GM19395 (cell line): ENCODE results near the gene FXYD6.
"Not testable (repeated sequence)": the region's sequence is repeated elsewhere in the genome, so short reads cannot be mapped to it uniquely, and the experiment has no call there.

Source experiments
- ATAC-seq: cut with Tn5 transposase; IDR thresholded peaks from one replicate; pipeline ENCODE4 v1.9.1; 2021; ENCODE audit warnings: mild to moderate bottlenecking, moderate library complexity; ENCODE audit not compliant: unreplicated experiment

The FXYD6 gene

GRCh38 chr11:117819096-117820040, 57.1 kb downstream of the FXYD6 start:
- ATAC-seq, result no peak

DNA sequence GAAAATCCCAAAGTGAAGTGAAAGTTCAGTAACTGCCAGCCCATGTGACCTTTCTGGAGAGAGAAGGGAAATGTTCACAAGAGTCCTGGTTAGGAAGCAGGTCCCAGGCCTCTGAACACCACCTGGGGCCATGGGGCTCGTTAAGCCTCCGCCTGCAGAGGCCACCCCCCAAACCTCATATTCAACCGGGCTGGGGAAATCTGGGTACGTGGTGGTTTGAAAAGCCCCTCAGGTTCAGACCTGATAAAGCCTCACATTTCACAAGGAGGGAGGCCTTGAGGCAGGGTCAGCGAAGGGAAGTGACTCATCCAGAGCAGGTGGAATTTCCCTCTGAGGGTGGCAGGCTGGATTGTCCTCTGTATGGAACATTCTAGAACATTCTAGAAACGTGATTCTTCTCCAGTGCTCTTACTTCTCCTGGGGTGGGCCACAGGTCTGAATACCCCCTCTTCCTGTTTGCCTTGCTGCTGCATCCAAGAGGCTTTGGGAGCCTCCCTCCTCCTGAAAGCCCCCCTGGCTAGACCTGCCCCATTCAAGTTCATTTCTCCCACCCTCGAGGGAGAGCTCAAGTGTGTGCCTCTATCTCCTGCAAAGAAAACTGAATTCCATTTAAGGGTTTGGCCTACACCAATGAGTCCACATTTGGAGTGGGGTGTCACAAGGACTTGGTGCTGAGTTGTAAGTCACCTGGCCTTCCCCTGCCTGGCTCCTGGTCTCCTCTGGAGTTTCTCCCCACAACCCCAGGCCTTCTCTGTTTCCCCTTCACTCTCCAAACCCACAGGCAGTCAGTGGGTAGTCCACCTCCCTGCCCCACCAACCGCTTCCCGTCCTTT, 58.2 kb downstream of the FXYD6 start:
- no peak for ATAC-seq

DNA sequence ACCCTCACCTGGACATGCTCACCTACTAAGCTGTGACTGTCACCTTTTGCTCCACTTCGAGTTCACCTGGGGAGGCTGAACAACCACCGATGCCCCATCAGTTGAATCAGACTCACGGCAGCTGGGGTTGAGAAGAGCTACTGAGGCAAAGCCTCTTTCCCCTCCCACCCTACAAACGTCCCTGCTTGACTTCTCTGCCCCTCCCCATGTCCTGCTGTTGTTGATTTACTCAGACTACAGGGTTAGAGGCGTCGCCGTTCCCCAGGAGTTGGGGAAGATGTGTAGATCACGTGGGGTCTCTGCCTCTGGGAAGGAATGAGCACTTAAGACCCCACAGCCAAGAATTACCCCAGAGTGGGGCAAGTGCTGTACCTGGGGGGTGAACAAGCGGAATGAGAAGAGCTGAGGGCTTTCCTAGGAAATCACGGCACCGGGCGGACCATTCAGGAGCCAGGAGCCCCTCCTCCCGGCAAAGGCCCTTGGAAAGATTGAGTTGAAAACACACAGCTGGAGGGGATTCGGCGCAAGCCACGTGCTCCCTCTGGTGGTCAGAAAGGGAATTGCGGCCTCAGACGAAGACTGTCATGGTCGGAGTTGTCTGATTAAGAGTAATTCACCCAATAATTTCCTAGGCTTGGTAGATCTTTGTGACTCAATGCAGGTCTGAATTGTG, 59.0 kb downstream of the FXYD6 start:
- ATAC-seq, result no peak

DNA sequence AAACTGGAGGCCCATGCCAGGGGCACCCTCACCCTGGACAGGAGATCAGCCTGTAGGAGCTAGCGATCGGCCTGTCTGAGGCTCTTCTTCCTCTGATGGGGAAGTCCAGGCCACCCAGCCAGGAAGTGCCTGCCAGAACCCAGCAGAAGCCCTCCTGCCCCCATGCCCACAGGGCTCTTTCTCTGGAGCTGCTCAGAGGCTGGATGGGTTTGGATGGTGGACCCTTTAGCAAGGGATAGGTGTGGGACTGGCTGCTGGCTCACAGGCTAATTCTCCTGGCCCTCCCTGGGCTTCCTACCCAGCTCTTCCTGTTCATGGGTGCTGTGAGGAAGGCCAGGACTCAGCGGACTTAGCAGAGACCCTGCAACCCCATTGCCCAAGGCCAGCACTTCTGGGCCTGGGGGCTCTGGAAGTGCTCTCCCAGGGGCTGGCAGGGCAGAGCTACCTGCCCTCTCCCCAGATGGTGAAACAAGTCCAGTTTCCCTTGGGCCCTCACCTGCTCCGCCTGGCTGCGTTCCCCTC, 59.6 kb downstream of the FXYD6 start:
- ATAC-seq, result no peak

DNA sequence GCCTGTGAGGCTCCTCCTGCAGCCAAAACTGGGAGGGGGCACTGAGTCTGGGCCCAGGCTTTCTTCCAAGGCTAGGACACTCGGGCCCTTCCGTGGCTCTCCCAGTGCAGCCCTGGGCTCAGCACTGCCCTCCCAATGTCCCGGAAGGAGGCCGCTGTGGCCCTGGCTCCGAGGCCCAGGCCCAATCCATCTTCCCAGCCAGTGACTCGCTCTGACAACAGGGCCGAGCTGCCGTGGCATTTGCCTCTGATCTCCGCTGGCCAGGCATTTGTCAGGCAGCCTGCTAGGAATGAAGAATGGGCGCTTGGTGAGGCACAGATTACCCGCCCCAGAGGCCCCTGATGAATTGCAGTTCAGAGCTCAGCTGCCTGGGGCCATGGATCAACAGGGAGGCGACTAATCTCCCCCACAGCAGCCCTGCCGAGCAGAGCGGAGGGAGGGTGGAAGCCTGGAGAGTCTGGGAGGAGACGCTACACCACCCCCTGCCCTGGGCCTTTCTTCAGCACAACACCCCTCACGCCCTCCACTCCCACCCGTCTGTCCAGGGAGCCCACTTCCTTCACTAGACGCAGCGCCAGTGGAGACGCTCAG, 60.2 kb downstream of the FXYD6 start:
- ATAC-seq, result no peak

DNA sequence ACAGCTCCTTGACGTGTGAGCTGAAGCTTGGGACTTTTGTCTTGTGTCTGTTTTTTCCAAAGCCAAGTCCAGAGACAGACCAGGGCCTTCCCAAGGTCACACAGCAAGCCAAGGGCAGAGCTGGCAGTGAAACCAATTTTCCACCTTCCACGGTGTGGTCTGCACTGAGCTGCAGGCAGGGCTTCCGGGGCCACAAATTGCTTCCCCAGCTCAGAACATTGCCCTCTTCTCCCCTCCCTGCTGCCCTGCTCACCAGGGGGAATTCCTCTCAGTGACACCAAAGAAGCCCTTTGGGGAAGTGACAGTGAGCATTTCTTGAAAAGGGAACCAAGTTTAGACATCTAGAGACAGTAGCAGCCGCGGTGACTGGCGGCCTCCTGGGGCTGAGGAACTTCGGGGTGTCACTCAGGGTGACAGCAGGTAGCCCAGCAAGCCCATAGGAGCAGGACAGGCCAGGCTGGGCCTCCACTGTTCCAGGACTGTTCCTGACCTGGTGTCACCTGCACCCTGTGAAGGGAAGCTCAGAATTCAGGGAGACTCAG, 61.1 kb downstream of the FXYD6 start:
- ATAC-seq, result peak; percentile 65

DNA sequence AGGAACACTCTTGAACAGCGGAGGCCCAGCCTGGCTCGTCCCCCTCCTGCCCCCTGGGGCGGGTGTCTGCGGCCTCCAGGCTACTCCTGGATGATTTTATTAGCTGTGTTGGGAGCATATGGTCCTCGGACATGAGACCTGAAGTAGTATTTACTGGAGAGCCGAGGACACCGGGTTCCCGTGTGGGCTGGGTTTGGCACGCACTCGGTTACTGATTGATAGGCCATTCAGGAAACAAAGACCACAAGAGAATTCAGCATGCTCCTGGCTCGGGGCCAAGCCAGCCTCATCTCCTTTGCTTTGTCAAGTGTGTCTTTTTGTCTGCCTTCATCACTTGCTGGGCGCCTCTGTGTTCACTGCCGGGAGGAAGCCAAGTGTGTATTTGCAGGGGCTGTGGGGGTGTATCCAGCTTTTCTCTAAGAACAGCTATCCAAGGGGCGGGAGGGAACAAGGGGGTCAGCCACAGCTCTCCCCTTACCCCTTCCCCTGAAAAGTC, 61.6 kb downstream of the FXYD6 start:
- peak; percentile 46 for ATAC-seq

DNA sequence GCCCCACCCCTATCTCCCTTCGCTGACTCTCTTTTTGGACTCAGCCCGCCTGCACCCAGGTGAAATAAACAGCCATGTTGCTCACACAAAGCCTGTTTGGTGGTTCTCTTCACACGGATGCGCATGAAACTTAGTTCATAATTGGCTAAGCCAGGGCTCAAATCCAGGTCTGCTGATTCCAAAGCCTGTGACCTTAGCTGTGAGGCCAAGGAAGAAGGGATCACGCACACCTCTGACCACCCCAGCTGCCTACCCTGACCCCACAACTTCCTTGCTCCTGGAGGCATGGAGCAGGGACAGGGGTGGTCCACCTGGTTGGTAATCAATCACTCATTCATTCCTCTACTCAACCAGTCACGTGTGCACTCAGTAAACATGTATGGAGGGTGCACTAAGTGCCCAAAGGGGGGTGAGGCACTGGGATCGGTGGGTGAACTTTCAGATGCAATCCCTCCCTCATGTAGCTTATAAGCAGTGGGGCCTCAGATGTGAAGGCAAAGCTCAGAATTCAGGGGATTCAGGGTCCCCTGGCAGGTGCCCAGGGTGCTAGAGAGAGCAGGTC, 62.2 kb downstream of the FXYD6 start:
- ATAC-seq, result peak; percentile 16

GRCh38 chr11:117810056-117810451, 66.4 kb downstream of the FXYD6 start:
- not testable (repeated sequence) for ATAC-seq

DNA sequence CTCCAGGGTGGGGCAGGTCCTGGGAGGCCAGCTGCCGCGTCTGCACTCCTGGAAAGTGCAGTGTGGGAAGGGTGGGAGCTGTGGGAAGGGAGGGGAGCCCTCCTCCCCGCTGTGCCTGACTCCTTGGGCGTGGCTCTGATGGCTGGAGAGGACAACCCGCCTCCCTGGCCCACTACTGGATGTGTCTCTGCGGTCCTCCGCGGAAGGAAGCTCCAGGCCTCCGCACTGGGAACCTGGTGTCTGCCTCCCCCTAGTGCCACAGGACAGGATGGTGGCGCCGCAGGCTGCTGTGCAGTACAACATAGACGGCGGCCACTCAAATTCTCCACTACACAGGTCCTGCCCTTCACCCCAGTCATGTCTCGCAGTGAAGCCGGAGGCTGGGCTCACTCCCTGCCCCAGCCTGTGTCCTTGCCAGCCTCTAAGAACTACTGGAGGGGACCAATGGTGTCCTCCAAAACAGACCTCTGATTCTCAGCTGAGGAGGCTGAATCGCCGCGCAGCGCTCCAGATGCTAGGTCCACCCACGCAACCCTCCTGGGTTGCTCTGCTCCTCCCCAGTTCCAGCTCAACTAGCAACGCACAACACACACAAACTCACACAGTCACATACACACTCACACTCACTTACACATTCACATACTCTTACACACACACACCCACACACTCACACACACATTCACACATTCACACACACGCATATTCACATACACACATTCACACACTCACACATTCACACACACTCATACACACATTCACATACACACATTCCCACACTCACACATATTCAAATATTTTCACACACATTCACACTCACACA, 67.0 kb downstream of the FXYD6 start:
- ATAC-seq, result peak; percentile 53

DNA sequence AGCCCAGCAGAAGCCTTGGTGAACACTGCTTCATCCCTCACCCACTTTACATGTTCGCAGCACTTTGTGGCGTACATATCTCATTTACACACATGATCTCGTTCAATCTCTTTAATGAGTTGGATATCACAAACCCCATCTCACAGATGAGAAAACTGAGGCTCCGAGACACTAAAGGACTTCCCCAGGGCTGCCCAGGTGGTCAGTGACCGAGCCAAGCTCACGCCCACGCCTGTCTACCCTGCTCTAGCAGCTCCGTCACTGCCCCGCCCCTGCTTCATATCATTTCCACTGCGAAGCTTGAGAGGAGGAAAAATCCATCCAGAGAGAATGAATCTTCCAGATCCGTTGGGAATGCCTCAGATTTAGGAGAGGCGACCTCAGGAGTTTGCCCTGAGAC, 67.7 kb downstream of the FXYD6 start:
- no peak for ATAC-seq

GRCh38 chr11:117807482-117808327, 68.8 kb downstream of the FXYD6 start:
- no peak for ATAC-seq

DNA sequence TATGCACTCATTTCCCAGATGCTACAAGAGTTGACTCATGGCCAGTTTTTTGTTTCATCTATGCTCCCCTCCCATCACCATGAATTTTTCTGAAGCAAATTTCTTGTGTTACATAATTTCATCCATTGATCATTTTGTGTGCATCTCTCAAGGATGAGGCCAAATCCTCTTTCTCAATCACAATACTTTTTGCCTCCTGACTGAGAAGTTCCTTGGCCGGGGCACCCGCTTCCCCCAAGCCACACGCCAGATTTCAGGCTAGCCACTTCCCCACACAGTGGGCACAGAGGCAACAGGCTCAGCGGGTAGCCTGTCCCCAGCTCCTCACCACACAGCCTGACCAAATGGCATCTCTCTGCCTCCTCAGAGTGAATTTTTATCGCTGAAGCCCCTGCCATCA, 69.6 kb downstream of the FXYD6 start:
- no peak for ATAC-seq

GRCh38 chr11:117805045-117805444, 71.4 kb downstream of the FXYD6 start:
- no peak for ATAC-seq

DNA sequence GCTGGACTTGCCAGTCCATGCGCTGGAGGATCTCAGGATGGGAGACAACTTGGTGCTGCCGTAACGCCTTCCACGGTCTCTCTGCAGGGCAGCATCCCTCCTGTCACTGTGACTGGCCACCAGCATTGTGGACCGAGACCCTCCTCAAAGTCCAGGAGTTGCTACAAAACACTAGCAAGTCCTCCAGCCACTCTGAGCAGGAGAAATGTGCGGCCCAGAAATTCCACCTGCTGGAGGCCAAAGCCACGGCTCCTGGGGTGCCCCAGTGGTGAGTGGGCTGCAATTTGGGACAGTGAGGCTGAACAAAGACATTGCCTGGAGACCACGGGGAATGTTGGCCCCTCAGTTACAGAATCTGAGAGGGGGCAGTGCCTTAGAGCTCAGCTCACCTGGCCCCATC, 72.6 kb downstream of the FXYD6 start:
- no peak for ATAC-seq

DNA sequence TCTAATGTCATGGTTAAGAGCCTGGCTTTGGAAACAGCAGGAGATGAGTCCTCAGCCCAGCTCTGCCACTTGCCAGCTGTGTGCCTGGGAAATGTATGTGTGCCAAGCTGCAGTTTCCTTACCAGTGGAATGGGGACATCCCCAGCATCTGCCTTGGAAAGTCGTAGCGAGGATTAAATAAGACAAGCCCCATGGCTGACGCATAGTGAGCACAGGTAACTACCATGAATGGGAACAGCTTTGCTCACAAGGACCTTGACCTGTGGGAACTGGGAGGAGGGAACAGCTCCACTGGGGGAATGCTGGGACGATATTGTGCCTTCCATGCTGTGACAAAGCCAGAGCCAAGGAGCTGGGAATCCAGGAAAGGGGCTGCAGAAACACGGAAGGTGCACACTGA, 76.8 kb downstream of the FXYD6 start:
- no peak for ATAC-seq

GRCh38 chr11:117796872-117797529, 79.5 kb downstream of the FXYD6 start, which contains the start of gene DSCAML1:
DSCAML1 (minus strand) TSS chr11:117797216; CDS start chr11:117797079, 137 bp downstream.
- ATAC-seq, result no peak
